HG03565 (cell line): ENCODE results near the gene DNAJB9.

ENCODE experiments used
- ATAC-seq: cut with Tn5 transposase; IDR thresholded peaks from one replicate; pipeline ENCODE4 v1.9.1; 2021; ENCODE audit warnings: mild to moderate bottlenecking, moderate library complexity; ENCODE audit not compliant: unreplicated experiment

The DNAJB9 gene

DNA sequence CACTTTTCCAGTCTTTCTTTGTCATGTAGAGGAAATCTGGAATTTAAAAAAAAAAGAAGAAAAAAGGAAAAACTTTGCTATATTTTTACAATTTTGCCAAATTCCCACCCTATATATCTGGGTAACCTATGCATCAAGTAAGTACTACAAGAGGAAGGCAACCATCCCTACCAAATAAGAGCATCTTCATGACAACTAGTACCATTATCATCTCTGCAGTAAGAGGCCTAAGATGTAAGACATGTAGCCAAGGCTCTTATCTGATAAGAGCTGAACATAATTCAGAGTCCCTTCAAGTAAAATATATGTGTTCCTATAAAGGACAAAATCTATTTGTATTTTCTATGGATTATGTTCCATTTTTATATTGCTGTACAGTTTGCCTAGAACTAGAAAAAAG, 3.7 kb upstream of the DNAJB9 start:
- no peak for ATAC-seq

DNA sequence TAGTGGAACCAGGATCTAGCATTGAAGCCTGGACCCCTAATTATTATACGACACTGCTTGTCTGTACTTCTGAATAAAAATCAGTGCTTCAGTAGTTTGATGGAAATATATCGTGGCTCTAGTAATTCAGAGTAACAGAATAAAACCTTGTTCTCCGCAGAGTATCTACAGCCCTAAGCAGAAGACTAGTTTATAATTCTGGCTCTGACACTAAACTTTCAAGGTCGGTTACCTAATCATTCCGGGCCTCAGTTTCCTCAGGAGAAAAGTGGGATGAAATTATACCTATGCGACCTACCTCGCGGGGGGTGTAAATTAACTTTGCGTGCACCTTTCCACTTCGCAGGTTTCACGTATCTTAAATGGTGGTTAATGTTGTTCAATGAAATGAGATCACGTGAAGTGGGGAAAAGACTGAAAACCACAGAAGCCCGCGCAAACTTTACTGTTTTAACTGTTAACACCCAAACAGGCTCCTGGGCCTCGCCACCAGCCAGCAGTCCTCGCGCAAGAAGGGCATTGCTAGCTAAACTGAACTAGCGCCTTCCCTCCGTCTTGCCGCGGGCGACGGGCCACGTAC, 783 bp upstream of the DNAJB9 start:
- ATAC-seq, result no peak

DNA sequence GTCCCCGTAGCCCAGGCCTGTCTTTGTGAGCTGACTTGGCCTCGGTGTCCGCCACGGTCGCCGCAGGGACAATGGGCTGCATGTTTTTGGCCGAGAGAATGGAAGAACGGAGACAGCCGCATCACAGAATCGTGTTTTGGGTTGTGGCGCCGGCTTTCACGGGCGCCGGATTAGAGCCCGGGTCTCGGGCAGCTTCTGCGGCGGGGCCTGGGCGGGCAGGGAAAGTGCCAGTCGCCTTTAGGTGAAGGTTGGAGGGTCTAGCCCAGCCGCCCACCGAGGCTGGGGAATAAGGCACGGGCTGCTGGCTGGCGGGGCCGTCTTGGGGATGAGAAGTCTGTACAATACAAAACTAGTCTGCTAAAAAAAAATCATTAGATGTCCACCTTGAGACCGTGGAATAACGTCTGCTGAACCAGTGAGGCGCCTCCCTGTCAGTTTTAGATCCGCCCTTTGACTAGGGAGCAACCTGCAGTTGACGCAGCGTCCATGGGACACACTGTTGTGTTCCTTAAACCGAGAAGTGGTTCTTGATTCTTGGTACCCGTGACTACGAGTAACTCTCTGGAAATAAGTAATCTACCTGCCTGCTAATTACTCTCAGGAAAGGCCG, 577 bp downstream of the DNAJB9 start:
- peak; percentile 14 for ATAC-seq

DNA sequence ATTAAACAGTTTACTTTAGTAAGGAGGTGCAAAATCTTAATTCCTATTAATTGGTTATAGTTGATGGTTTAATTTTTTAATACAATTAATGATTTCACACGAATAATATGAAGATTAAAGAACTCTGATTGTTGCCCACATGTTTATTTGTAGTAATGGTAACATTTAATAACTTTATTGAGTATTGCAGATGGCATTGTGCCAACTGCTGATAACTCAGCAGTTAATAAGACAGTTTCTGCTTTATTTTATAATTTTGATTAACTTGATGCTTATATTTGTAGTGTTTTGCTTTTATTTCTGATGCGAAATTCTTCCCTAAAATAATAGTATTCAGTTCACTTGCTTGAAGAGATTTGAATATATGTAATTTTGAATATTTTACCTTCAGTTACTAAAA, 2.8 kb downstream of the DNAJB9 start:
- ATAC-seq, result no peak

DNA sequence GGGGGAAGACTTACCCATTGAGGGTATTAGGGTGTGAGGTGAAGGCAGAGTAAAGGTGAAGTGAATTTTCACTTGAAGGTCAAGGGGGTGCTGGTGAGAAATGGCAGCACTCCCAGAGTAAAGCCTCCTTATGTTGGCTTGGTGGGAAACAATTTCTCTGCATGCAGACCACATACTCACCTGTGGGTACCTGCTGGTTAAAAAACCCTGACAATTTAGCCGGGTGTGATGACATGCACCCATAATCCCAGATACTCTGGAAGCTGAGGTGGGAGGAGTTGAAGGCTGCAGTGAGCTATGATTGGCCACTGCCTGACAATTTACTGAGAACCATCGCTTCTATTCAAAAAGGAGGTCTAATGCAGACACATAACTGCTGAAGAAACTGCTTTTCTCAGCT, 5.5 kb downstream of the DNAJB9 start:
- no peak for ATAC-seq

DNA sequence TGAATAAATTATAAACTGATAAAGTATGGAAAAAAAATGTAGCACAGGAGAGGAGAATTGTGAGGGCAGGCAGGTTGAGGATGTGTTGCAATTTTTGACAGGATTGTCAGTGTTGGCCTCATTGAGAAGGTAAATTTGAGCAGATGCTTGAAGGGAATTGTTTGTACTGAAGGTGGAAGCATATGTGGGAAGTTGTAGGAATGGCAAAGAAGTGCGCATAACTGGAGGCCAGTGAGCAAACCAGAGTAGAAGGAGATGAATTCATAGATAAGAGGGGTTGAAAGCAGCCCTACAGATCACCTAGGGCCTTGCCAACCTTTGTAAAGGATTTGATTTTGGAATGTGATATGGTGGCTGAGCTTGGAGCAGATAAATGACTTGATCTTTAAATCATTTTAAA, 6.4 kb downstream of the DNAJB9 start:
- ATAC-seq, result no peak

DNA sequence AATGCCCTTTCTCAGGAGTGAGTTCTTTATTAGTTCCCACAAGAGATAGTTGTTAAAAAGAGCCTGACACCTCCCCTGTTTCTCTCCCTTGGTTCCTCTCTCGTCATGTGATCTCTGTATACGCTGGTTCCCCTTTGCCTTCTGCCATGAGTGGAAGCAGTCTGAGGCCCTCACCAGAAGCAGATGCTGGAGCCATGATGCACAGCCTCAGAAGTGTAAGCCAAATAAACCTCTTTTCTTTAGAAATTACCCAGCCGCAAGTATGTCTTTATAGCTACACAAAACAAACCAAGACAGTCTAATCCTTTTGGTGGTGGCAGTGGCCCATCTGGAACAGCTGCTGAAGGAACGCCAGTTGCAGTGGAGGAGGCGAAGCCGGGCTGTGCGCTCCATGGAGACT, 9.3 kb downstream of the DNAJB9 start:
- ATAC-seq, result no peak

DNA sequence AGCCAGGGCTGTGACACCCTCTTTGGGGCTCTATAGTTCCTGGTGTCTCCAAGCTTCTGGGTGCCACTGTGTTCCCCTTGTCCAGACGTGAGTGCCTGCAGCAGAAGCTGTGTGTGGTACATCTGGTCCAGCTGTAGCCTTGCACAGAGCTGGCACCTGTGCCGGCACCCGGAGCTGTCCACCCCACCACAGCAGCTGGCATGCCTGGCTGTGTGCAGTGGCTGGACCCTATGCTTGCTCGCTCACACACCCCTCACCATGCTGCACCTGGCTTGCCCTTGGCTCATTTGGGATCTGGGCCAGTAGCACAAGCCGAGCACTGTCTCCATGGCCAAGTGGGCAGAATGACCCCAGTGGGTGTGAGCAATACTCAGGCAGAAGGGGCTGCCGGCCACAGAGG, 10.6 kb downstream of the DNAJB9 start:
- ATAC-seq, result no peak

DNA sequence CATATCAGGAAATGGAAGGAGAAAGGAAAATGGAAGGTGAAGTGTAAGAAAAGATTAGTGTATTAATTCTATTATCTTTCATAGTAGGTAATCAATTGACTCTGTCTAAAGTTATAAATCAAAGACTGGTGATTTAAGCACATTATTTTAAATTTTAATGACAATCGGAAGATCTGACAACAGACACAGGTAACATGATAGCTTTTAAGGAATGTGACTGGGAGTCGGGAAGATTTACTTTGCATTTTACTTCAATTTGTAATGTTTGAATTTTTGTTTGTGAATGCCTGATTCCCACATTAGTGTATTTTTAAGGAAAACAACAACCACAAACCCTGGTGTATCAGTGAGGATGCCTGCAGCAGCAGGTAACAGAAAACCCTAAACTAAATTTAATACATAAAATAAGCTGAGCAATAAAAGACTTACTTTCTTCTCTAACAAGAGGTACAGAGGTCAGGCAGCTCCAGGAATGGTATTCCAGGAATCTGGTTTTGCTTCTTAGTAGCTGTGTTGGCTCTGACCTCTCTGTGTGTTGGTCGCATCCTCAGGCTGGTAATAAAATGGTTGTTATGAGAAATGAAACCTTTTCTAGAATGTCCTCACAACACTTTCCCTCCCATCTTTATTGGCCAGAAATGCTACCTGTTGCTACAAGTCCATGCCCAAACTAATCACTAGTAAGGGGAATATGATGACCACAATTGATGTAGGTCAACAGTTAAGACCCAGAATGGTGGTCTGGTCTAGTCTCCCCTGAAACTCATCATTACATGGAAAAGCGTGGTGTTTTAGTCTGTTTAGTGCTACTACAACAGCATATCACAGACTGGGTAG, 12.2 kb downstream of the DNAJB9 start:
- no peak for ATAC-seq

DNA sequence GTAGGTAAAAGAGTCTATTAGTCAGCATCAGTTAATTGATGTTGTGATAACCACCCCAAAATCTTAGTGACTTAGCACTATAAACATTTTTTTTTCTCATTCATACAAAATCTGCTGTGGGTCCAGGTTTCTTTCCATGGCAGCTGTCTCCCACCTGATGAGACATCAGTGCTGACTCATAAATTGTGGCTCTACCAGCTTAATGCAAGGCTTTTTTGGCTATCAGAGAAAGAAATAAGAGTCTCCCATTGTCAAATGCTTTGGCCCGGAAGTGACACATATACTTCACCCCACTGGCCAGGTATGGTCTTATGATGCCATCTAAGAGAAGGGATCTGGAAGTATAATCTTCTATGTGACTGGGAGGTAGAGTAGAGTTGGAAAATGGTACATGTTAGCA, 14.5 kb downstream of the DNAJB9 start:
- no peak for ATAC-seq

DNA sequence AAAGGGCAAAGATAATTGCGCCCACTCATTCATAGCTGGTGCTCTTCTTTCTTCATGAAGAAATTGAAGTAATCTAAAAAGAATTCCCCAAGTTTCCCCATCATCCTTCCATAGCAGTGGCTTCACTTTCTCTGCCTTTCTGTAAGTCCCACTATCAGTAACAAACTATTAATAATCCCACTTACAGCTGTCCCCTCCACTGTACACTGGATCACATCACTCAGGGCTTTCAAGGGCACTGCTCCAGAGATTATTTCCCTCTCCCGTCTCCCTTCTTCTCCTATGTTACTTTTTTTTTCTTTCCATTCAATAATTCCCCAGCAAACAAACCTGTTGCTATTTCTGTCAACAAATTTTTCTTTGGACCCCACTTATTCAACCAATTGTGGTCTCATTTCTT, 16.2 kb downstream of the DNAJB9 start:
- ATAC-seq, result no peak

DNA sequence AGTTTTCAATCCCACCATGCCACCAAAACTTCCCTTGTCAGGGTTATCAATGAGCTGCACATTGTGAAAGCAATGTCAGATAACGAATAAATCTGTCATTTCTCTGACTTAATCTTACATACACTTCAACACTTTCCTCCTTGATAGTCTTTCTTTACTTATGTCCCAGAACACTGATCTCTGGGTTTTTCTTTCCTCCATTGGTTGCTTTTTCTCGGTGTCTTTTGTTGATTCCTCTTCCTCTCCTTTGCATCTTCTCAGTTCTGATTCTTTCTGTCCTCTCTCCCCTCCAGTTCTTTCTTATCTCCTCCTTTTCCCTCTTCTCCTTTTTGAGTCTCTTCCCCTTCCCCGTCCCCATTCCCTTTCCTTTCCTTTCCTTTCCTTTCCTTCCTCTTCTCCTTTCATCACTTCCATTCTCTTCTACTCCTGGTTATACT, 16.6 kb downstream of the DNAJB9 start:
- ATAC-seq, result no peak

DNA sequence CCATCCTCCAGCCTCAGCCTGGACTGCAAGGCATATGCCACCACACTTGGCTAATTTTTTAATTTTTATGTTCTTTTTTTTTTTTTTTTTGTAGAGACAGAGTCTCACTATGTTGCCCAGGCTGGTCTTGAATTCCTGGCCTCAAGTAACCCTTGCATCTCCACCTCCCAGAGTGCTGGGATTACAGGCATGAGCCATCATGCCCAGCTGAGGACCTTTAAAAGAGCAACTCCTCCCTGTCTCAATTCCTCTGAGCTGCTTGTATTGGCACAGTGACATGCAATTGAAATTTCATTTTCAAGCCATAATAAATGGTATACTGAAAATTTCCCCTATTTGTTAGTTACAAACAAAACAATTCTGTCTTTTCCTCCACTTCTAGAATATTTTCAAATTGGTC, 19.5 kb downstream of the DNAJB9 start:
- no peak for ATAC-seq

DNA sequence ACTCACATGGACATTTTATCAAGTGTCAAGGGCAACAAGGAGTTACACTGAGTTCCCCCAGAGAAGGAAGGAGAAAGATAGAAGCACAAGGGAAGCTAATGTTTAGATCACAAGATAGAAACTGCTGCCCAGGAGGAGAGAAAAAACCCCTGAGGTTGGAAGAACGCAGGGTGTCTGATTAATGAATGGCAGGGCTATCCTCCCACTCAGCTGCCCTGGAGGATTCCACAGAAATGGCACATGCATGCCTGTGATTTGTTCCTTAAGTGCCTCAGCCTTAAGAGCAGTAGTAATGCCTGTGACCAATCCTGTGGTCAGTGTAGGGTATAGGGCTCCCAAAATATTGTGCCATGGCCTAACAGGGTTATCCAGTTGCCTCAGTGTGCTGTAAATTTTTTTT, 20.2 kb downstream of the DNAJB9 start:
- ATAC-seq, result no peak

DNA sequence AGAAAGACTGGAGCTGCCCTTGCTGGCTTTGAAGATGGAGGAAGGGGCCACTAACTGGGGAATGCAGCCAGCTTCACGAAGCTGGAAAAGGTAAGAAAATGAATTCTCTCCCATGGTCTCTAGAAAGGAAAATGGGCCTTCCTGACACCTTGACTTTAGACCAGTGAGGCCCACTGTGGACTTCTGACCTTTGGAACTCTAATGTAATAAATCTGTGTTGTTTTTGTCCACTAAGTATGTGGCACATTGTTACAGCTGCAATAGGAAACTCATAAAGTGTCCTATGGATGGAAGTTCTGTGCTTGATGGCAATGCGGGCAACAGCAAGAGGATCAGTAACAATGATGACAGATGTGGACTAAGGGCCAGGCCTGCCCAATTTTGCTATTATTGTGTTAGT, 20.9 kb downstream of the DNAJB9 start:
- no peak for ATAC-seq

DNA sequence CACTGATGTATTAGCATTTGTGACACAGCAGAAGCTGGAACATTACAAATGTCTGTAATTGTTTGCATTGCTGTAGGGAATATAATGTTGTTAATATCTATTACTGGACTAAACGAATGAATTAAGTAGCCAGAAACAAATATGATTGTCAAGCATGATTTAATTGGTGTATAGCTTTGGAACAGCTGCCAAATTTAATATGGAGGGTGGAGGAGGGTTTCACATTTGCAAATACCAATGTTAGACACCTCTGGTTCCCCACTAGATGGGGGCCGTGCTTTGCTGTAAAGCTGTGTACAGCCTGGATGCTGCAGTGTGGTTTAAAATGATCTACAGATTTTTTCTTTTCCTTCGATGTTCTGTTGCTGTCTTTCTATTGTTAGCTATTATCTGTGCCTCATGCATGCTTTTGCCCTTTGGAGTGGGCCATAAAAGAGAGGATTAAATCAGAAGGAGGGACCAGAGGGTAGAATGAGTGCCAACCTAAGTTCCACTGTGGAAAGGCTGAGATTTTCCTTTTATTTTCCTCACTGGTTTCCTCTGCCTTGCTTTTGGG, 23.1 kb downstream of the DNAJB9 start:
- no peak for ATAC-seq

DNA sequence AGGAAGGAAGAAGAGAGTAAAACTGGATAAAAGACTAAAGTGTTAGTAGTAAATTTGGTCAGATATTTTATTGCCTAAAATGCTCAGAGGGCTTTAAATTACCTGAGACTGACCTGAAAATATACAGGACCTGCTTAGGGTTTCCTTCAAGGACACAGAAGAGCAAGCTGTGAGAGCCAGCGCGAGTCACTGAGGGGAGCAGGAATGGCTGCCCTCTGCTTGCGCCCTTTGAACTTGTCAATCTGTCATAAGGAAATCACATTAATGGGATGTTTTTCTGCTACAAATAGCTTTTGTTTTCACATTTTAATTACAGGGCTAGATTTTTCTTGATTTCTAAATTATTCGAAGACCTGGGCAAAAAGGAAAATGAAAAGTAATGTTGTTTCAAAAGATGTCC, 26.9 kb downstream of the DNAJB9 start:
- peak; percentile 76 for ATAC-seq

DNA sequence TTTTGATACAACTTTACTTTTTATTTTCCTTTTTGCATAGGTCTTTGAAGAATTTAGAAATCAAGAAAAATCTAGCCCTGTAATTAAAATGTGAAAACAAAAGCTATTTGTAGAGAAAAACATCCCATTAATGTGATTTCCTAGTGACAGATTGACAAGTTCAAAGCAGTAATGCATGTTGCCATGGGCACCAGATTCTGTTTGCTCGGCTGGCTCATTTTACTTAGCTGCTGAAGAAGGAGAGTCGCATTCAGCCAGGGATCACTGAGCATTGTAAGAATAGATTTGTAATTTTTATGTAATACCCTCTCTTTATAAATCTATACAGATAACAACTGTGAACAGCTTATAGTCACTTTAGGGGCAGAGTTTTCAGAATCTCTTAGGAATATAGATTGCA, 28.5 kb downstream of the DNAJB9 start:
- ATAC-seq, result no peak

DNA sequence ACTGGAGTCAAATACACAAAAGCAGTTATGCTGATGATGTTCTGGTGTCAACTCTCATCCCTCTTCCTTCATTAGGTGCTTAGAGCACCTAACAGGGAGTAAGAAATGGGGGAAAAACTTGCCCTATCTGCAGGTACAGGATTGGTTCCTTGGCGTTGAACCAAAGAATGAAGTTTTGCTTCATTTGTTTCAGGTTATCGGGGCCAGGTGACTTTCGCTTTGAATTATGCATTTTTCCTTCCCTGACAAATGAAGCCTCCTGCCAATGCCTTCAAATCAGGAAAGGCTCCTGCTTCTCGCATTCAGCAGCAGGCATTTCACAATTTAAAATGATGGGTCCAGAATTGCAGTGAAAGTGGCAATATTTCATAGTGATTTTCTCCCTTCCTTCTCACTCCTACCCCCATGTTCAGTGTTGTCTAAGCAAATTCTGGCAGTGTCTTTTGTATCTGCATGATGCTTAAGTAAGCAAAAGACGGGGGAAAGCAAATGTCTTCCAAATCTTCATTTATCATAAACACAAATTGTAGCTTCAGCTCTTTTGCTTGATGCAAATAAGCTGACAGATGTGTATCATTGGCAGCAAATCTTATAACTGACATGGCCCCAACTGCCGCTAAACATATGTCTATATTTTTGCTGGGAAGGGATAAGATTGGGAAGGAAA, 29.4 kb downstream of the DNAJB9 start:
- ATAC-seq, result no peak

DNA sequence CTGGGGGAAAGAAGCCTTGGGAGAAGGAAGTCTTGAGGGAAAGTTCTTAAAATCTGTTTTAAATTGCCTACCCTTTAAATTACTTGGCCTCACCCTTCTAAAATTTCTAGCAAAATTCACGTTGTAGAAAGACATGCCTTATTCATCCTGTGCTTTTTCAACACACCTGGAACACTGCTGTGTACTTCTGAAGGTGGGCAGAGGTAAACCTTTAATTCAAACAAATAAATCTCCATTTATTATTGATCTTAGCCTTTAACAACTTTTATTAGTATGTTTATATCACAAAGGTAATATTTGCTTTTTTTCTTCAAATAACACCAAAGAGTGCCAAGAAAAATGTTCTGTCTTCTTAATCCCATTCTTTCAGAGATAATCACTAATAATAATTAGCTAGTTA, 30.7 kb downstream of the DNAJB9 start:
- ATAC-seq, result no peak

DNA sequence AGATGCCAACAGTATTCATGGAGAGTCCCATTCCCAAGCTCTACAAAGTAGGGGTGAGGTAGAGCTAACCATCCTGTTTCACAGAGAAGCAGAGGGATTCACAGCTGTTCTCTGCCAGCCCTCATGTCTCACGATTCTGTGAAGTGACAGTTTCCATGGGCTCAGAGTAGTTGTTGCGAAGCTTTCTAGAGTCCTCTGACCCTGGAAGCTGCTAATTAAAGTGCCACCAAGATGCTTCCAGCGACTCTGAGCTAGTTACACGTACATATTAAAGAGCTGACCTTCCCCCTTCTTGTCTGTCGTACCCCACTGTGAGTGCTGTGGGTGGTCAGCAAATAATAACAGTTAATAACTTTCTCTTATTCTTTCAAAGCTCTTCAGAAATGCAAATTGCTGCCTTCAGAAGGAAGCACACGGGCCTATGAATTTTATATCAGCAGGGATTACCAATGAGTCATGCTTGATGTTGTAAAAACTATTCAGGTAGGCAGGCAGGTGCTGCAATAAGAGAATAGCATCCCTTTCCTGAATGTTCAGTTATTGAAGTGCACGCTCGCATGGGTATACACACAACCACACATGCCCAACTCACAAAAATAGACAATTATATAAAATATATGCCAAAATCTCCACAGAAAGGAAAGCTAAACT, 34.1 kb downstream of the DNAJB9 start:
- no peak for ATAC-seq
